Ovary (tissue), 3 donors: Measurements from ENCODE around the gene ME3.

Source experiments
- CTCF ChIP-seq, 3 donors: fragments of 450-650 bp in 2 of 3; fragments of 200-600 bp in 1 of 3; IDR thresholded peaks; one replicate each; pipeline versions ENCODE4 v1.5.1 to v1.8.0; 2016 to 2022; ENCODE audit warnings: antibody characterized with exemption in 3 of 3, mild to moderate bottlenecking in 1 of 3
- POLR2A ChIP-seq: fragments of 450-650 bp; IDR thresholded peaks from one replicate; pipeline ENCODE4 v1.6.1; 2017; ENCODE audit warnings: antibody characterized with exemption, mild to moderate bottlenecking, moderate library complexity
- donor health status: DM: no; HTN: no; CAD: no.

- TF ChIP-seq CTCF (IDR thresholded peaks at IDR 0.05), result no peak
- no peak for TF ChIP-seq POLR2A
These were observed 136.6 kb downstream of the ME3 start for GRCh38 chr11:86535773-86536172.
